Ovary (tissue), 3 donors: ENCODE measurements around the gene WTAP.
A peak's percentile ranks its signal among the peaks of the same experiment; 100 is the strongest.

ENCODE experiments used
- CTCF ChIP-seq, 3 donors: fragments of 450-650 bp in 2 of 3; fragments of 200-600 bp in 1 of 3; IDR thresholded peaks; one replicate each; pipeline versions ENCODE4 v1.5.1 to v1.8.0; 2016 to 2022; ENCODE audit warnings: antibody characterized with exemption in 3 of 3, mild to moderate bottlenecking in 1 of 3
- EP300 ChIP-seq: sonication (generic); formaldehyde crosslinking; IDR thresholded peaks from one replicate; pipeline ENCODE4 v1.6.1; 2017; ENCODE audit warnings: antibody characterized with exemption
- donor health status: DM: no; HTN: no; CAD: no.

DNA sequence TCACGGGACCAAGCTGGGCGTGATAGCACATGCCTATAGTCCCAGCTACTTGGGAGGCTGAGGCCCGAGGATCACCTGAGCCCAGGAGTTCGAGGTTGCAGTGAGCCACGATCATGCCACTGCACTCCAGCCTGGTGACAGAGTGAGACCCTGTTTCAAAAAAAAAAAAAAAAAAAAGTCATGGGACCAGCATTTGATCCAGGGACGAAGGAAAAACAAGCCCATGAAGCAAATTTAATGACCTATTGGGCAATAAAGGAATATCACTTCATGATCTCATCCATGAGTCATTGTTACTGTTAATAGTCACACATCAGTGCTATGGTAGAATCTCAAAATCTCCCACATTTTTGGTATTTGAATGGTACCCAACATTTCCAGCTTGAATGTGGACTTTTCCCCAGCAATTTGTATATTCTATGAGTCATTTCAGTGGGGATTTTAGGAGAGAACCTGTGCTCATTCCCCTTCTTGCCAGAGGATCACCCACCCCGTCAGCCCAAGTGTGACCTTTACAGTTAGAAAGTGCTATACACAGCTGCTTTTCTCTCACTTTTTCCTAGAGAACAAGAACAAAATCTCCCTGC is 25.8 kb upstream of the WTAP start:
- TF ChIP-seq CTCF (IDR thresholded peaks at IDR 0.05) (no peak), EP300 (peak; percentile 72)
